ENCODE results near the gene CHSY1.

The CHSY1 gene

DNA sequence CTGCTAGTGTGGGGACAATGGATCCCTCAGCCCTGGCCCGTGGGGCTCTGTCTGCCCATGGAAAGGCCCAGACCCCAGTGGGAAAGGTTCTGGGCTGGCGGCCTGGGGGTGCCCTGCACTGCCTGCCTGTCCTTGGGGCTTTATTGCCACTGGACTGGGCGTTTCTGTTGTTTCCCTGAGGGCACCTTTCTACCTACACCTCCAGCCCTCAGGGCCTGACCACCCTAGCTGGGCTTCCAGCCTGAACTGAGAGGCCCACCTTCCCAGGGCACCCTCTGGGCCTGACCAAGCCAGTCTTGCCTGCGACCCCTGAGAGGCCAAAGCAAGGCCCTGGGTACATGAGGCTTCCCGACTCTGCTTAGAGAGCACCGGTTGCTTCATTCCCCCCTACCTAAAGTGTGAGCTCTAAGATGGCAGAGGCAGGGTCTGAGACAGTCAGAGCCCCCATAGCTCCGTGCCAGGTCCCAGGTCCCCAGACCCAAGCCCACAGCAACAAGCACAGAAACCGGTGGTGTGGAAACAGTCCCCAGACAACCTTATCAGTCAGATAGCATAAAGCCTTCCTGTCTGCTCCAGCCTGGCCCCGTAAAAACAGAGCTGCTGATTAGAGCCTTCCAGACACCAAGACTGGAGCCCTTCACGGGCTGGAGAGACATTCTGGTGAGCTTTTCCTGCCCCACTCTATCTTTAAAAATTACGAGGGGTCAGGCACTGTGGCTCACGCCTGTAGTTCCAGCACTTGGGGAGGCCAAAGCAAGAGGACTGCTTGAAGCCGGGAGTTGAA lies 102.8 kb downstream of the CHSY1 start:
- no peak for DNase-seq

DNA sequence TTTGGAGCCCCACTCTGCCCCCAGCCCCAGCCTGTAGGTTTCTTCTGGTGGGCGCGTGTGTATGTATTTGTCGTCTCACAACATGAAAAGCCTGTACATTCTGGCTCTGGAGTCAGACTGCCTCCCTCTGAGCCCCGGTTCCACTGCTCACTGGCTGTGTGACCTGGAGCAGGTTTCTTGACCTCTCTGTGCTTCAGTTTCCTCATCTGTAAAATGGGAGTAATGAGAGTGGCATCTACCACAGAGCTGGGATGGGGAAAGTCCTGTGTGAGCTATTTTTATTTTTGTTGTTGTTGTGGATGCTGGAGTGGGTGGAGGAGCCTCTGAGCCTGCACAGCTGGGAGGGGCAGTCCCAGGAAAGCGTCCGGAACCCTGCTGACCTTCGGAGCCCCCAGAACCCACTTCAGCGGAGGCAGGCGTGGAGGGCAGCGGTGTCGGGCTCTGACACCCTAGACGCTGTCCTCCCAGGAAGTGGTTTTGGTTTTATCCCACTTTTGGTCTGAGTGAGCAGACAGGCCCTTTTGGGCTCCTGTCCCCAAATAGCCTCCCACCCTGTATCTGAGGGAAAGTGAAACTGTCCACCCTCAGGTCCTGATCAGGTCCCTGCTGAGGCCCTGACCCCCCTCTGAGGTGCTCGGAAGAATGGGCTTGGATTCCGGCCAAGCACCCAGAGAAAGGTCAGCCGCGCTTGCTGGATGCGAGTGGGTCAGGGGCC lies 103.5 kb downstream of the CHSY1 start:
- DNase-seq: no peak

DNA sequence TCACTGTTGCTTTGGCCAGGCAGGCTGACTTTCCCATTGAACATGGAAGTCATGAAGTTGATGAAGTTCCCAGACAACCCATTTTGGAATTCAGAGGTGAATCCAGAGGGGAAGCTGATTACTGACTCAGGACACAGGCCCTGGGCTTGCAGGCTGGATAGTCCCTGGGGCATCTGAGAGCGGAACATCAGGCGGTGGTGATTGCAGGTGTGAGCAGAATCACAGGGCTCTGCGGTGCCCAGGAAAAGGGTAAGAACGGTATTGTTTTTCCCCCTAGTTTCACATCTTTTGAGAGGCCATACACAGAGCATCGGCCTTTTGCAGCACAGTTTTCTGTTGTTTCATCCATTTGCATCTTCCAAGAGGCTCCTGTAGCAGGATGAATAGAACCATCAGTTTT lies 104.7 kb downstream of the CHSY1 start:
- no peak for DNase-seq

DNA sequence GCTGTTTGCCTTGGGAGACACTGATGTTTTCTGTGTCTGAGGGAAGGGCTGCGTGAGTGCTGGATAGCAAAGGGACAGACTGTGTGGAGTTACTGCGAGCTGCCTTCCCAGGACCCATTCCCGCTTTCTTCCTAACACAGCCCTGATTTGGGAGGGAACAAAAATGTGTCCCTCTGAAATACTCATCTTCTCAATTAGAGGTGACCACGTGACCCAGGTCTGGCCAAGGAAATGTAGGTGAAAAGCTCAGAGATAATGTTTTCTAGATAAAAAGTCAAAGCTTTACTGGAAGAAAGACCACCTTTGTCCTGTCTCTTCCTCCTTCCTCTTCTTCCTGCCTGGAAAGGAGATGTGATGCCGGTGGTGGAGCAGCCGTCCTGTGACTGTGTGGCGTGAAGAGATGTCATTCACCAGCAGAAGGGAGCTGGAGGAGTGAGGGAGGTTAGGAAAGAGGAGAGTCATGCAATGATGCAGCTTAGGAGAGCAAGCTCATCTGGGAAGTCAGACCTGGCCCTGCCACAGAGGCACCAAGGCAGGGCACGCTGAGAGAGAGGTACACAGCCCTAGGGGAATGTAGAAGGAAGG lies 105.6 kb downstream of the CHSY1 start:
- no peak for DNase-seq

DNA sequence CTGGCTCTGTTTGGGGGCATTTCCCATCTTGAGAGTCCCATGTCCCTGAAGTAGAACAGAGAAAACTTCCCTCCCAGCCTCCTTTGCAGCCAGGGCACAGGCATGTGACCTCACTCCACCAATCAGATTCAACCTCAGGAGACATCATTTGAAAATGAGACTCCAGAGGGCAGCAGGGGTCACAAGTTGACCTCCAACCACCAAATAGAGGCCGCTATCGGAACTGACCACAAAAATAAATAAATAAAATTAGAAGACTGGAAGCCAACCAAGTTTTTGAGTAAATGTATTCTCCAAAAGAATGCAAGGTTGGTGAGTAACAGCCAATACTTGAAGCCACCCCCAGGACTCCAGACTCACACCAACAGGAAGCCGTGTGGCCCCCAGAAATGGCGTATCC lies 106.5 kb downstream of the CHSY1 start:
- DNase-seq: no peak

DNA sequence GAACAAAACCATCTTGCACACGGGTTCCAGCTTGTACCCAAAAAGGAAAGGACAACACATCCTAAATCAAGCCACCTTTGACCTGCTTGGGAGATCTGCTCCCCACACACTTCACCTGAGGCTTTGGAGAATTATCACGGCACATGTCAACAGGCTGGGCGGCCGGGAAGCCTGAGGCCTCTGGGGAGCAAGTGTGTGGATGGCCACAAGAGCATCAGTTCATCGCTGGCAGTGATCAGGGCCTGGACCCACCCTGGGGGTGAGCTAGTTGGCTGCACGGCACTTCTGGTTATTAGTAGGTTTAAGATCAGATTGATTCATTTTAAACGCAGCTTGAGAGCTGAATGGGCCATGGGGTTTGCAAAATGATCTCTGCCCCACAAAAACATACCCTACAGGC lies 108.5 kb downstream of the CHSY1 start:
- DNase-seq: no peak

DNA sequence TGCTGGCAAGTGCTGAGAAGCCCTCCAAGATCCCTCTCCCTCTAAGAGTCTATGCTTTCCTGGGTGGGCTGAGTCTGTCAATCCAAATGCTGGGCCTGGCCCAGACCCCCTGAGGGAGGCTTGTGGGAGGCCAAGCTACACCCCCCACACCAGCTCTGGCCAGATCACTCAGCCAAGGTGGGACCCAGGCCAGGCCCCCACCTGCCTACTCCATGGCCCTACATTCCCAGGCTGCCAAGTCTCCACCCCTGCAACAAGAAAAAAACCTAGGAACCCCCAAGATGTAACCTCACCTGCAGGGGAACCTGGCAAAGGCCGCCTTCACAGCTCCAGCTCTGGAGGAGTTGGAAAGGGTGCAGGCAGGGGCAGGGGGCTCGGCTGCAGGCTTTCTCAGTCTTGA lies 109.1 kb downstream of the CHSY1 start:
- no peak for DNase-seq

DNA sequence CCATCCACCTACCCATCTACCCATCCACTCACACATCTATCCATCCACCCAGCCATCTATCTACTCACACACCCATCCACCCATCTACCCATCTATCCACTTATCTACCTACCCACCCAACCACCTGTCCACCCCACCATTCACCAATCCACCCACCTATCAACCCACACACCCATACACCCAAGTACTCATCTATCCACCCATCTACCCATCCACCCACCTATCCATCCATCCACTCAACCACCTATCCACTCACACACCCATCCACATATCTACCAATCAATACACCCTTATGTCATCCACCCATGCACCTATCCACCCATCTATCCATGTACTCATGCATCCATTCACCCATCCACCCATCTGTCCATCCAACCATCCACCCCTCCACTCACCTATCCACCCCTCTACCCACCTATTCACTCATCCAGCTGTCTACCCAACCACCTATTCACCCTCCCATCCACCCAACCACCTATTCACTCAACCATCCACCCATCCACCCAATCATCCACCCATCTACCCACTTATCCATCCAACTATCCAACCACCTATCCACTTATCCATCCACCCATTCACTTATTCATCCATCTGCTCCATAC lies 109.8 kb downstream of the CHSY1 start:
- DNase-seq: no peak

DNA sequence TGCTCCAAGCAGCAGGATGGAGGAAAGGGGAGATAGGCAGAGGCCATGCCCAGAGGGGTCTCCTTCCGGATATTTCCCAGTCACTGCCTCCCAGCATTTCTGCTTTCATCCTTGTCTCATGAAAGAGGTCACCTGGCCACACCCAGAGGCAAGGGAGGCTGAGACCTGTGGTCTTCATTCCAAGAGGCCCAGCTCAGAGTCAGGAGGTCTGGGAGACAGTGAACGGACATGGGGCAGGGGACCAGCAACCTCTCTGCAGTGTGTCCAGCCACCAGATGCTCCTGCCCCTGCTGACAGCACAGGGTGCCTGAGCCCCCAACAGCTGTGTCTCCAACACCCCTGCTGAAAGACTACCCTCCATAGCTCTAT lies 111.2 kb downstream of the CHSY1 start:
- DNase-seq: no peak

DNA sequence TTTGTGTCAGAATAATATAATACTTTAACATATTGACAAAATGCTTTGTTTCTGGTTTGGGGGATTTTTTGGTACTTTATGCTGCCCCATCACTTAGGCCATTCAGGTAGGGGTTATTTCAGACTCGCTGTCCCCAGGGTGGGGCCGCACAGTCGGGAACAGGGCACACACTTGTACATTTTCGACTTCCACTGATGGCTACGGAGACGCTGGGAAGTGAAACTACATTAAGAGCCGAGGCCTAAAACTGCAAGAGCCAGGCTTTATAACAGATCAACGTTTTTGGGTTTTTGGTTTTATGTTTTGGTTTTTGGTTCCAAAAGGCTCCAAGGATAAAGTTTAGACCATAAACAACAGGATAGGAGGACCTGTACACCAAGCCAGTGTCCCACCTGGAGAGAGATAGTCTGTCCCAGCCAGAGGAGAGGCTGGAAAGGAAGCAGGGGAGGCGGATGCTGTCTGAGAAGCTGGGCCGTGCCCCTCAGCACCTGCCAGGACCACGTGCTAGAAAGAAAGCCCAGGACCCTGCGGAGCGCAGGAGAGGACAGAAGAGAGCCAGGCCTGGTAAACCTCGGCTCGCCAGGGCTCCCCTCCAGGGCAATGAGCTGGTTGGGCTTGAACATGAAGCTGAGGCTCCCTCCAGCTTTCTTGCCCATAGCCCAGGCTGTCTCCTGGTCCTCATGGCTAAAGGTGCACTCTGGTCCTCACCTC lies 111.7 kb downstream of the CHSY1 start:
- DNase-seq: no peak

DNA sequence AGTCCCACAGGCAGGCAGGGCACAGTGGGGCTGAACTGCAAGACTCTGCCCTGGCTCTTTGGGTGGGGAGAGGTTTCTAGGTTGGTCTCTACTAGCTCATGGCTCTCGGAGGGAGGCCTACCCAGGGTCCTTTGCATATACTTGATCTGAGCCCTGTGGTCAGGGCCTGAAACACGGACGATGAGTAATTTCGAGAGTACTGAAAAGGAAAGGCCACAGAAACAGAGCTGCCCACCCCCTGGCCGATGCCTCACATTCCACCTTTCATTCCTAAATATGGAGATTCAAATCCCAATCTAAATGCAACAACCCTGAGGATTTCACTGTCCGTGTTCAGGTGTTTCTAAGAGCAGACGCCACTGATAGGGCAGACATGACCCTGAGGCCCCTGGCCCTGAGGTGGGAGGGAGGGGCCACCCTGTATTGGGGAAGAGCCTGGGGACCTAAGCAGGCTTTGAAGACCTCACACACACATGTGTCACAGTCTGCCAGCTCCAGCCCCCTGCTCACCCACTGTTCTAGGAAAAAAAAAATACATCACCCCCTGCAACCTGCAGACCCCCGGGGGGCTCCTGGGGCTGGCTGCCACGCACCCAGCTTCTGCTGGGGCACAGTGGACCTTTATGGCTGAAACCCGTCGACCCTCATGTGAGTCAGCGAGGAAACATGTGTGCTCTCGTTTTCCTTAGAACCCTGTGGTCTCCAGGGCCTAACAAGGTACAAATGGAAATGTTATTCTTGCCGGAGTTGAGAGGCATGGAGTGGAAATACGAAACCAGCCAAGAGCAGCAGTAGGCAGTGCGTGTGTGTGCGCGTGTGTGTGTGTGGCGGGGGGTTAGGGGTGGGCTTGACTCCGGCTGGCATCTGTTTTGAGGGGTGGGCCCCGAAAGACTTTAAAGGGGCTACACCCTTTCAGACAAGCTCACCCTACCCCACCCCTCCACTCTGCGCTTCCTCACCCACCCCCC lies 112.7 kb downstream of the CHSY1 start:
- no peak for DNase-seq

DNA sequence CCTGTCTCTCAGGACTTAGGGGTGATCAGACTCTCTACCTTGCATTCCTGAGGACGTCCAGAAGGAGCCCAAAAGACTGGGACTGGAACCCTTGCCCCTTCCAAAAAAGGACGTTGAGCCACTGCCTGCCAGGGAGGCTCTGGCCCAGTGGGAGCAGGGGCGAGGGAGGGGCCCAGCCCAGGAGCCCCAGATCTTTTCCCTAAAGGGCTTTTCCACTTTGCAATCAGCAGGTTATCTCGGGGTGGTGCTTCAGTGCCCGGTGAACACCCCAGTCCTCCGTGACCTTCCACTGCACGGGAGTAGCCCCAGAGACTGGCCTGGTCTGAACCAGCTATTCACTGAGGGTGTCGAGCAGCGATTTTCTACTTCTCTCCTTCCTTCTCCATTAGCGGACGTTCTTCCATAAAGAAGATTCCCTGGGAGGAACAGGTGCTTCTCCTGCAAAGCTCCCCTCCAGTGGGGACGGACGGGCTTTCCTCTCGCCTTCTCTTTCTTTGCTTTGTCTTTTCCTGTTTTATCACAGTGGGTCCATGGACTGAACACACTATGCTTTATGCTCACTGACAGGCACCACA lies 113.7 kb downstream of the CHSY1 start:
- DNase-seq: no peak

DNA sequence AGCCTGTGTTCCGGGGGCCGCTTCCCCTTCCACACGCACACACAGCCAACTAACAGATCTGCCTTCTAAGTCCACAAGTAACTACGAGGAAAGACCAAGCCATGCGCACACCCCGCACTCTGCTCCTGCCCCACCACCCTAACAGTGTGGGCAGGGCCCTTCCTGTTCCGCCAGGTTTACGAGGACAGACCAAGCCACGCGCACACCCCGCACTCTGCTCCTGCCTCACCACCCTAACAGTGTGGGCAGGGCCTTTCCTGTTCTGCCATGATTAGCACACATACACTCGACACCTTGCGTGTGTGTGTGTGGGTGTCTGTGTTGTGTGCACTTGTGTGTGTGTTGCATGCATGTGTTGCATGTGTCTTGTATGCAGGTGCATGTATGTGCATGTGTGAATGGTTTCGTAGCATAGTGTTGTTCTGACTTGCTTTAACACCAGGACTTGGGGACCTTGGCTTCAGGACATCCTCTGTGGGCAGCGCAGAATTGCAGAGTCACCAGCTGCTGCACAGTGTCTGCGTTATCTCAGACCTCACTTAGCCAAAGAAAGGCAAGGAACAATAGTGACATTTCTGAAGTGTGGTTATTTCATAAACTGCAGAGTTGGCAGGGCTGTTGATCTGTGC lies 114.4 kb downstream of the CHSY1 start:
- no peak for DNase-seq

DNA sequence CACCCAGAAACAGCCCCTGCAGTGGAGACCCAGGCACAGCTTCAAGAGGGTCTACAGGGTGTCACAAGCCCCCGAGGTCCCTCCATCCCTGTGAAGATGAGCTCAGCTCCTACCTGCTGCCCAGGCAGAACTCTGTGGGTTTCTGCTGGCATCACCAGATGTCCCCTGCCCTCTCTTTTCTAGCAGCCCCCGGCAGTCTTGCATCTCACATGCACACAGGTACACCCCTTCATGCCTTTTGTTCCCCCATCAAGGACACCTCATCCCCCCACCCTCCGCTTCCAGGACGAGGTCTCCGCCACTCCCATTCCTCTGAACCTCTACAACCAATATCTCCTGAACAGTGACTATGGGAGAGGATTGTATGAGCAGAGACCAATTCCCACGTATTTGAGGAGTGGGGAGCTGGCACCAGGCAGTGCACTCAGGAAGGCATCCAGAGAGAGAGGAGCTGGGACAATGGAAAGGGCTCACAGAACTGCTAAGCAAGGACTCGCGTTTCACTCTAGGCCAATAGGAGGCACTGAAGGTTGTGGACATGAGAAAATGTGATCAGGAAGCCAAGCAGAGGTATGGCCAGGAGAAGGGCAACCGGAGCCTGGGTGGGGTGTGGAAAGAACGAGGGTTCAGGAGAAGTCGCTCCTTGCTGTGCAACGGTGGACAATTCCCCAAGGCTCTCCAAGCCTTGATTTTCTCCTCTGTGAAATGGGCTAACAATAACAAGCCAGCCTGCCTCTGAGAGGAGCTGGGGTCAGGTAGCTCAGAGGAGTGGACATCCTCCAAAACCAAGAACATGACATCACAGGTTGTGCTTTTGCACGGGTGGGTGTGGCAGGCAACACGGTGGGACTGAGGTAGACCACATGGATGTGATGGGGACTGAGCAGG lies 115.2 kb downstream of the CHSY1 start:
- DNase-seq: no peak

DNA sequence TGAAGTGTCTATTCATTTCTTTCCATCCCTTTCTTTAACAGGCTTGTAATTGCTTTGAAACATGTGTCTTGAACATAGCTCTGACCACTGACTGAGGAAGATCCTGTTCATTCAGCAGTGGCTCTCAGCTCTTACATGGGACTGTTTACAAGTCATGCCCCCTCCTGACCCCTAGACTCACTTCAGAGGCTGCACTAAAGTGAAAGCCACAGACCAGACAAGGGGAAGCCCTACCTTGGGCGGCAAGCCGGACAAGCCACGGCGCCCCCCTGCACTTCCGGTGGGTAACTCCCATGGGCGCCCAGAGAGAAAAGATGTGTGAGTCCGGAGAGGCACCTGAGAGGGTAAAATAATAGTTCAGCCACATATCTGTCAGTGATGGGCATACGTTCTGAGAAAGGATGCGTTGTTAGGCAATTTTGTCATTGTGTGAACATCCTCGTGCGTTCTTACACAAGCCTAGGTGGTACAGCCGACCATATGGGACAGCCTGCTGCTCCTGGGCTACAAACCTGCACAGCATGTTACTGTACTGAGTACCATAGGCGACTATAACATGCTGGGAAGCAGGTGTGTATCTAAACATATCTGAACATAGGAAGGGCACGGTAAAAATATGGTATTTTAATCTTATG lies 116.2 kb downstream of the CHSY1 start:
- no peak for DNase-seq

DNA sequence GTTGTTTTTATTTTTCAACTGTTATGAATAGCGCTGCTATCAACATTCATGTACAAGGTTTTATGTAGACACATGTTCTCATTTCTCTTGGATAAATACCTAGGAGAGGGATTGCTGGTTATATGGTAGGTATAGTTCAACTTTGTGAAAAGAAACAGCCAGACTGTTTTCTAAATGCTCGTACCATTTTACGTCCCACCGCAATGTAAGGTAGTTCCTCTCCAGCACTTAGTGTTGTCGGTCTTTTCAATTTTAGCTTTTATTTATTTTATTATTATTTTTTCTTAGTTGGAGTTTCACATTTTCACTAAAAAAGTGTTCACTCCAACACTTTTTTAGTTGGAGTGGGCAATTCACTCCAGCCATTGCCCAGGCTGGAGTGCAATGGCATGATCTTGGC lies 117.1 kb downstream of the CHSY1 start:
- DNase-seq: no peak

DNA sequence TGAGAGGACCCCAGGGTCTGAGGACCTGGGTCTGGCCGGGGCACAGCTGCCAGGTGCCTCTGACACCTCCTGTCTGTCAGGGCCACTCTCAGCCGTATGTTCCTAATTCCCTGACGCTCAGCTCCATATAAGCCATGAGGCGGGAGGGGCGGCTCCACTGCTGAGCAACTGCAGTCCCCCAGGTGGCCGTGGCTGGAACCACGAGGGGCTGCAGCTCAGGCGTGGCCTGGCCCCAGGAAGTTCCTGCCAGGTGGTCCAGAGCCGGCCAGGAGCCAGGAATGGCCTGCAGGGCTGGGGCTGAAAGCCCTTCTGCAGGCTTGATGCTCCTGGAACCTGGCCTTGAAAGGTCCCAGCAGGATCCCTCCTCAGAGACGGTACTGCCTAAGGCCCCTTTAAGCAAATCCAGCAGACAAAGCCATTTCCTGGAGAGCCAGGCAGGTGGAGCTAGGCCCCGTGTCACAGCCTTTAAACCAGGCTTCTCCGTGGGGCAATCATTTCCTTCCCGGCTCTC lies 118.0 kb downstream of the CHSY1 start:
- no peak for DNase-seq

DNA sequence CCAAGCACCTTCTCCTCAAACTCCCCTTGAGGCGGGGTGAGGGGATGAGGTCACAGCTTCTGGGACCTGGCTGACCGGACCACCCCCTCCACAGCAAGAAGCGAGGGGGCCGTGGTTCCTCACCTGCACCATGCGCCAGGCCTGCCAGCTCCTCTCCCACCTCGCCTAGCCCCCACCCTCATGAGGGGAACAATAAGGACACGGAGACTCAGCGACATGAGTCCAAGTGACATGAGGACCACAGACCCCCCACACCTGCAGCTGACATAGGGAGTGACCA lies 118.7 kb downstream of the CHSY1 start:
- DNase-seq: no peak

DNA sequence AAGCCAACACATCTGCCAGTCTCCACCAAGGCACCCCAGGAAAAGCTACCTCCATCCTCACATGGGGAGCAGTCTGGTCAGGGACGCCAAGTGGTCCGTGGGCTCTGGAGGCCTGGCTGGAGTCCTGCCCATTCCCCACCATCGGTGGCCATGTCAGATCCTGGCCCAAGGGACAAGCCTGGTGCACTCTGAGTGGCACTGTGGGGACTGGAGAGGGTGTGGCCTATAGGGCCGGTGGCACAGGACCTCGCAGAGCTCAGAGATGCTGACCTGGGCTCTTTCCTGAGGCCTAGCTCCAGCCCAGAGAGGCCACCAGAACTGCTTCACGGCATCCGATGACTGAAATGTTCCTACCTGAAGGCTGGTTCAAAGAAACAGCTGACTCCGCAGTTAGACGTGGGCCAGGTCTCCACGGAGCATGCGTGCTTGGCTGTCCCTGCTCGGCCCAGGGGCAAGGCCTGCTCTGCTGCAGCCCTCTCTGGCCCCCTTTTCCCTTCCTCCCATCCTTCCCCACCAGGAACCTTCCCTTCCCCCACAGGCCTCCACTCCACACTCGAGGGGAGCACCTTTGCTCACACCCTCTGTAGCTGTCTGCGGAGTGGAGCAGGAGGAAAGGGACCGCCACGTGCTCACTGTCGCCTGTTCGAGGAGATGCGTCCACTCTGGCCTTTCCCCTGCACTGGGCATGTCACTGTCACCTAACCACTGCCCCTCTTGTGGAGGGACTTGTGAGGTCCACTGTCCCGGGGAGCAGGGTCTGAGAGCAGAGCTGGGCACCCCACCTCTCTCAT lies 119.3 kb downstream of the CHSY1 start:
- DNase-seq: no peak
